A673 (cell line): ENCODE results near the gene MICU1. TPM values are rescaled to one million over a fixed set of nuclear protein-coding genes. Genes with fewer than 3 reads are reported as not detected.
"Not testable (repeated sequence)": the region's sequence is repeated elsewhere in the genome, so short reads cannot be mapped to it uniquely, and the experiment has no call there.

Experiments used
- BruUV-seq: library from RNA; stranded (reverse); fragments of 400-500 nt; replicated peaks from 2 replicates; lab custom pipeline; 2021; lab: Mats Ljungman, UMichigan
- CTCF ChIA-PET: fragments of 300-600 bp; sonication (Branson Sonifier 250); formaldehyde crosslinking; loops from one replicate; lab custom pipeline; 2022; ENCODE audit warnings: antibody characterized with exemption; lab: Charles Lee
- POLR2A ChIA-PET: fragments of 300-600 bp; sonication (Branson Sonifier 250); formaldehyde crosslinking; loops from one replicate; lab custom pipeline; 2022; ENCODE audit warnings: antibody characterized with exemption; ENCODE audit not compliant: low non-redundant PET; lab: Charles Lee
- DNase-seq: peaks from one replicate; pipeline ENCODE4 v3.0.0-alpha.2; 2015; ENCODE audit warnings: low spot score
- H3K27ac ChIP-seq: fragments of 200-600 bp; sonication (generic); 2 replicates; pipeline ENCODE4 v1.5.1; 2016; ENCODE audit warnings: mixed run types, low read depth, mild to moderate bottlenecking, mixed read lengths, antibody characterized with exemption, low read length; ENCODE audit not compliant: poor library complexity, severe bottlenecking
- H3K27me3 ChIP-seq: fragments of 200-600 bp; sonication (generic); replicated peaks from 2 replicates; pipeline ENCODE4 v1.6.1; 2017; ENCODE audit warnings: mixed run types, low read depth, mild to moderate bottlenecking, mixed read lengths, antibody characterized with exemption, low read length; ENCODE audit not compliant: insufficient read depth, poor library complexity
- H3K36me3 ChIP-seq: fragments of 200-600 bp; sonication (generic); 2 replicates; pipeline ENCODE4 v1.6.1; 2016; ENCODE audit warnings: mixed run types, mild to moderate bottlenecking, mixed read lengths, antibody characterized with exemption, low read length; ENCODE audit not compliant: insufficient read depth, poor library complexity, severe bottlenecking
- H3K4me1 ChIP-seq: fragments of 200-600 bp; sonication (generic); 2 replicates; pipeline ENCODE4 v1.6.1; 2017; ENCODE audit warnings: mixed run types, mild to moderate bottlenecking, mixed read lengths, antibody characterized with exemption, low read length; ENCODE audit not compliant: insufficient read depth, poor library complexity, severe bottlenecking
- H3K4me3 ChIP-seq: fragments of 200-600 bp; sonication (generic); 2 replicates; pipeline ENCODE4 v1.5.1; 2016; ENCODE audit warnings: low read depth, mixed run types, mild to moderate bottlenecking, mixed read lengths, low read length; ENCODE audit not compliant: poor library complexity, severe bottlenecking
- H3K9me3 ChIP-seq: fragments of 200-600 bp; sonication (generic); 2 replicates; pipeline ENCODE4 v1.6.1; 2016; ENCODE audit warnings: mixed run types, low read depth, mild to moderate bottlenecking, mixed read lengths, antibody characterized with exemption, low read length; ENCODE audit not compliant: poor library complexity, severe bottlenecking
- CTCF ChIP-seq: fragments of 300-800, 200-600 bp; sonication (generic); conservative IDR thresholded peaks from 2 replicates; pipeline ENCODE4 v1.5.1; 2017; ENCODE audit warnings: low read depth, mild to moderate bottlenecking, antibody characterized with exemption, low read length, moderate library complexity, mixed read lengths
- EZH2 ChIP-seq: fragments of 200-600 bp; sonication (generic); IDR thresholded peaks from 2 replicates; pipeline ENCODE4 v1.6.1; 2017; ENCODE audit warnings: borderline replicate concordance, low read depth, mild to moderate bottlenecking, mixed read lengths, antibody characterized with exemption, low read length; ENCODE audit not compliant: poor library complexity, severe bottlenecking
- intact Hi-C: fragments of 100-400 bp; cut with micrococcal nuclease; formaldehyde crosslinking; loops from one replicate; pipeline ENCODE4 v1.10.0; 2022; ENCODE audit not compliant: unreplicated experiment
- total RNA-seq: library from RNA; stranded (reverse); gene quantifications from 2 replicates; pipeline ENCODE4 v1.2.3, GENCODE V29; 2021

MICU1 gene
- total RNA-seq, 1 experiment from 2014 or later: 37.7 TPM

- CTCF ChIA-PET: no interaction called here
- no peak for DNase-seq
- Histone ChIP-seq H3K4me1 (no peaks in the 10 kb centered on the region), H3K27me3 (no peaks in the 10 kb centered on the region), H3K4me3 (no peak overlapping the region), H3K27ac (no peak overlapping the region), H3K36me3 (peaks cover 10% of the 10 kb centered on the region), H3K9me3 (no peaks in the 10 kb centered on the region)
- intact Hi-C loops: no loop called here
- TF ChIP-seq CTCF: no peak
- TF ChIP-seq EZH2: no peak
- BruUV-seq: no TSS peak
- POLR2A ChIA-PET: no interaction called here
Observed at GRCh38 chr10:72550239-72550638, 75.6 kb downstream of the MICU1 start.

GRCh38 chr10:72545546-72545945, 80.3 kb downstream of the MICU1 start:
- Histone ChIP-seq H3K9me3 (peaks cover 7% of the 10 kb centered on the region), H3K27me3 (no peaks in the 10 kb centered on the region), H3K4me1 (no peaks in the 10 kb centered on the region), H3K36me3 (peaks cover 6% of the 10 kb centered on the region), H3K4me3 (no peak overlapping the region), H3K27ac (no peak overlapping the region)
- BruUV-seq: no TSS peak
- ChIA-PET CTCF (no interaction called here), POLR2A (no interaction called here)
- TF ChIP-seq CTCF (no peak), EZH2 (no peak)
- intact Hi-C loops: no loop called here
- DNase-seq: no peak

DNA sequence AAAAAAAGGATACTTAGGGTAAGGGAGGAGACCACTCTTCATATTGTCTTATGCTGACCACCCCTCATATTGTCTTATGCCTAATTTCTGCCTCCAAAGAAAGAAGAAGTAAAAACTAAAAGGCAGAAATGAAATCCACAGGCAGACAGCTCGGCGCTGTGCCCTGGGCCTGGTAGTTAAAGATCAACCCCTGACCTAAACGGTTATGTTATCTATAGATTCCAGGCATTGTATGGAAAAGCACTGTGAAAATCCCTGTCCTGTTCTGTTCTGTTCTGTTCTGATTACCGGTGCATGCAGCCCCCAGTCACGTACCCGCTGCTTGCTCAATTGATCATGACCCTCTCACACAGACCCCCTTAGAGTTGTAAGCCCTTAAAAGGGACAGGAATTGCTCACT, 82.0 kb downstream of the MICU1 start:
- H3K4me1 ChIP-seq, DNase-seq, intact Hi-C loops, H3K27ac ChIP-seq, POLR2A ChIA-PET, H3K9me3 ChIP-seq, BruUV-seq, CTCF ChIA-PET, H3K27me3 ChIP-seq, H3K36me3 ChIP-seq, H3K4me3 ChIP-seq: not testable (repeated sequence)

DNA sequence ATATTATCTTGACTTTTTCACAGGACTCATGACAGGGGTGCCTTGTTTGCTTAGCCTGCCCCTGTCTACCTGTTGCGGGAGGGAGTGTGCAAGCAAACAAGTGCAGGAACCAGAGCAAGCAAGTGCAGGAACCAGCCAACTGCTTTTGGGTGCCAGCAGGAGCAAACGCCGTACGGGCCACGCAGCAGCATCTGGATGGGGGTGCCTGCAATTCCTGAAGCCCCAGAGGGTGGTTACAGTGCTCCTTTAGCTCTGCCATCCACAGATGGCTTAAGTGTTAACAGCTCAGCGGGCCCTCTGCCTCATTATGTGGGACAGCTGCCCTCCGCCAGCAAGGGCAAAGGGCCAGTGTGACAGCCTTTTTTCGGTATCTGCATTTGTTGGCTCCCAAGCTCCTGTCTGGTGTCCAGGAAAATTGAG, 83.5 kb downstream of the MICU1 start:
- POLR2A ChIA-PET: no interaction called here
- TF ChIP-seq CTCF (no peak), EZH2 (no peak)
- BruUV-seq: no TSS peak

More for the DNA sequence above, 83.5 kb downstream of the MICU1 start:
- H3K27me3 ChIP-seq: no peaks in the 10 kb centered on the region
- peaks cover 7% of the 10 kb centered on the region for H3K9me3 ChIP-seq
- no peaks in the 10 kb centered on the region for H3K4me1 ChIP-seq
- no peak for DNase-seq
- H3K36me3 ChIP-seq: no peaks in the 10 kb centered on the region
- intact Hi-C loops: no loop called here
- H3K4me3 ChIP-seq: no peak overlapping the region
- CTCF ChIA-PET: interaction anchor here (0.6 kb wide), 1 partner anchor 17 kb away, joined by 3 read pairs; no protein-coding TSS in a partner anchor
- H3K27ac ChIP-seq: no peak overlapping the region
